GM19324 (cell line): ENCODE measurements around the gene SLC25A1.

ENCODE experiments used
- ATAC-seq: cut with Tn5 transposase; IDR thresholded peaks from one replicate; pipeline ENCODE4 v1.9.1; 2021; ENCODE audit warnings: mild to moderate bottlenecking, moderate library complexity; ENCODE audit not compliant: unreplicated experiment, low FRiP score

Gene SLC25A1

DNA sequence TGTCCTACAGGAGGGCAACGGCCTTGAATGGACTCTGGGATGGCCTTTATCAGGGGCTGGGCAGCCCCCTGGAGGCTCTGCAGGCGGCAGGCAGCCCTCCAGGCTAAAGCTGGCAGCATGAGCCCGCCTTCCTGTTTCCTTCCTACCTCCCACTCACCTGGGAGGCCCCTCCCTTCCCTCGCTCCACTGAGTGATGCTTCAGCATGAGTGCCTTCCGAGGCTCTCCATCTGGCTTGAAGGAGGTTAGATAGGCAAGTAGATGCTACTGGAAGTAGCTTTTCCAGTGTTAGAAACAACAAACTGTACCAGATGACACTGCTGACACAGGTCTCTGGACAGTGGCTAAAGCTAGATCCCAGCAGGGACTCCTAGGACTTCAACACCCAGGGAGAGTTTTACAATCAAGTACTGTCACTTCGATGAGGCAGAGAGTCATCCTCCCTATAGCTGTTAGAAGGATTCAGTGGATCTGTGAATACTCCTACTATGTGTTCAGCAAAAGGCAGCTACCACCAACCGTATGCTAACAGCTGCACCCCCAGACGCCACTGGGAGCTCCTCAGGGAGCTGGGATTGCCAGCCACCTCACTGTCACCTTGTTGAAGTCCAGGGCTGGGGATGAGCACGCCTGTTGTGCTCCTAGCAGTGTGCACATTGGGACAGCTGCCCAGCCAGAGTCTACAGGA, 4.1 kb upstream of the SLC25A1 start:
- ATAC-seq = no peak

DNA sequence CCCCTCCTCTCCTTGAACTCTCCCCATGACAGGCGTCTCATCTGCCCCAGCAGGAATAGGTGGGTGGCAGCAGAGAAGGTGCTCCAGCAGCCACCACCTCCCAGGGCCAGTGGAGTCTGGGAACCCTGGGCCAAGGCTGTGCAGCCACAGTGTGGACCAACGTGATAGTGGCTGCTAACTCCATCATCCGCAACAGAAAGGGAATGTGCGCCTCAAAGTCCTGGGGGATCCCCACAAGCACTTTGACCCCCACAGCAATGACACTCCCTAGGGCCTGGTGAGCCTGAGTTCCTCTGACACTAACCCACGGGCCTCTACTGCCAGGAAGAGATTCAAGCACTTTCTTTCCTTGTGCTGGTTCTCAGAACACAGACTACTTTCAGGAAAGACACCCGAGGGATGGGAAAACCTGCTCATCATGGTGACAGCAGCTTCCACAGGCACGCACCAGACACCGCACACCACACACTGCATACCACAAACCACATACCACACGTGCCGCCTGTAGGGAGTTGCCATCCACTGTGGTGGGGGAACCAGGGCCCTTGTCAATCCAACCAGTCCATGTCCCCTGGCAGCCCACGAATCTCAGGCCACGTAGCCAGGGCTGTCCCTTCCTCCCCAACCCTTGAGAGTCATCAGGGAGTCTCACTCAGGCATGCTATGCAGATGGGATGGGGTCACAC, 3.4 kb upstream of the SLC25A1 start:
- ATAC-seq = no peak

DNA sequence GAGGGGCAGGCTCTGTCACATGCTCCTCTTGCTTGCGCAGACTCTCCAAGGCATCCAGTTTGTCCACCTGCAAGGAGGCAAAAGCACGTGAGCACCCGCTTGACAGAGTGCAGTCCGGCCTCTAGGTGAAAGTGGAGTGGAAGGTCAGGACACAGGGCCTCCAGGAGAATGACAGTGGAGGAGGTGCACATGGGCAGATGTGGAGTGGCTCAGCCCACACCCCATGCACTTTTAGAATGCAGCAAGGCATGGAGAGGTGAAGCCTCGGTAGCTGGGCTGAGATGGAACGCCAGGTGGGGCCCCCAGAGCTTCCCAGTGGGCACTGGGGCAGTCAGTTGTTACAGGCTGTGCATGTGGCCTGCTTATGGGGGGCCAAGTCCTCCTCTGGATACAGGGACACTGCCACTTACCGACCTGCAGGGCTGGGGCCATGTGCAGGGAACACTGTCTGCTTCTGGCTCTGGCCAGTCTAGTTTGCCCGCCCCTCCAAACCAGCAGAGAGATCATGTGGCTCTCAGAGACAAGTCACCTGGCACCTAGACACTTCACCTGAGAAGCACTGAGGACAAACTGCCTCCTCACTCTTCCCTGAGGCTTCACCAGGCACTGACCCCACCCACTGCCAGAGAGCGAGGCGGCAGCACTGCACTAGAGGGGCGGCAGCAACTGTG, 2.3 kb upstream of the SLC25A1 start:
- ATAC-seq = no peak

DNA sequence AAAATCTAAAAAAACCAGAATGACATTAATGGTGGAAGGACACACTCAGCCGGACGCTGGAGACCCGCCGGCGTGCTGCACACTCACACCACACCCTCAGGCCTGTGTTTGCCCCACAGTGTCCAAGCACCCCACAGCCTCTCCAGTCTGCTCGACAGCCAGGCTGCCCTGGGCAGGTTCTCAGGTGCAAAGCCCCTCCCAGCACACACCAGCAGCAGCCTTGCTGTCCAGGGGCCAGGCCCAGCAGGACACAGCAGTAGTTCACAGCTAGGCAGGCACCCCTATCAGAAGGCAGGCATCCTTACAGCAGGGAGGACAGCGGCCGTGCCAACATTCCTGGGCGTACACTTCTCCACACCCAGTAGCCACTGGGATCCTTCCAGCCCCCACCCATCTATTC, 1.7 kb upstream of the SLC25A1 start:
- no peak for ATAC-seq

DNA sequence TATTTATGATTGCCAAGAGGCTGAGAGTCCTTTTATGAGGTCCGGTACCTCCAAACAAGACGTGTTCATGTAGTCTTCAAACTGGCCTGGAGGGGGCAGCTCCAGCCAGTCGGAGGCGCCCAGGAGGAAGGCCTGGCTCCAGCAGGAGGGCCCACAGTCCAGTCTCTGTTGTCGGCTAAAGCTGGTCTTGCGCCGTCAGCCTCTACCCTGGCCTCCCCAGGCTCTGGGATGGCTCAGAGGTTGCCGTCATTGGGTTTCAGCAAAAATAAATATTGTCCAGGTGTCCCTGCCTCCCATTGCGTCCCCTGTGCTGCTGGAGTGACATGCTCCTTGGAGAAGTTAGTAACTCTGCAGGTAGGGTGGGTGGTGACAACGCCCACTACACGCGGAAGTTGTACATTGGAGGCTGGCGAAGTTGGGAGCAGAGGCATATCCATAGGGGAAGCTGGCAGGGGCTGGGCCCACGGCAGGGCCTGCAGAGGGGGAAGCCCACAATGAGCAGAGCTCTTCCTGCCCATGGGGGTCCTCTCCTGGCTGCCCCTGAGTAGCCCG, 1.0 kb upstream of the SLC25A1 start:
- ATAC-seq = no peak

DNA sequence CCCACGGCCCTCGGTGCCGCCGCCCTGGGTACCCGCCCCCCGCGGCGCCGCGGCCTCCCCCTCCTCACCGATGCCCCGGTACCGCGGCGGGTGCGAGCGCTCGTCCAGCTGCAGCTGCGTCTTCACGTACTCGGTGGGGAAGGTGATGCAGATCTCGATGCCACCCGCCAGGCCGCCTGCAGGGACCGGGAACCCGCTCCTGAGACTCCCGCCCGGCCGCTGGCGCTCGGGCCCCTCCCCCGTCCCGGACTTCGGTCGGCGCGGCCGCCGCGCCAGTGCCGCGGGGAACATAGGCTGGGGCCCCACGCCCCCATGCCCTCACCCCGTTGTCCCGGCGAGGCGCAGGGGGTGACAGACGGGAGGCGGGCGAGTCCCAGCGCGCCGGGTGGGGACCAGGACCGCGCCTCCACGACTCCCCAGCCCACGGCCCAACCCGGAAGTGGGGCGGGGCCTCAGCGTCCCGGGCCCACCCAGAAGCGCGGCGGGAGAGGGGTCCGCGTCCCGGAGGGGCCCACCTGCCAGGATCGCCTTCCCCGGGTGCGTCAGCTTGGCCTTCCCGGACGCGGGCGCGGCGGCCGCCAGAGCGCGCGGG, 375 bp downstream of the SLC25A1 start:
- ATAC-seq = peak; percentile 42

DNA sequence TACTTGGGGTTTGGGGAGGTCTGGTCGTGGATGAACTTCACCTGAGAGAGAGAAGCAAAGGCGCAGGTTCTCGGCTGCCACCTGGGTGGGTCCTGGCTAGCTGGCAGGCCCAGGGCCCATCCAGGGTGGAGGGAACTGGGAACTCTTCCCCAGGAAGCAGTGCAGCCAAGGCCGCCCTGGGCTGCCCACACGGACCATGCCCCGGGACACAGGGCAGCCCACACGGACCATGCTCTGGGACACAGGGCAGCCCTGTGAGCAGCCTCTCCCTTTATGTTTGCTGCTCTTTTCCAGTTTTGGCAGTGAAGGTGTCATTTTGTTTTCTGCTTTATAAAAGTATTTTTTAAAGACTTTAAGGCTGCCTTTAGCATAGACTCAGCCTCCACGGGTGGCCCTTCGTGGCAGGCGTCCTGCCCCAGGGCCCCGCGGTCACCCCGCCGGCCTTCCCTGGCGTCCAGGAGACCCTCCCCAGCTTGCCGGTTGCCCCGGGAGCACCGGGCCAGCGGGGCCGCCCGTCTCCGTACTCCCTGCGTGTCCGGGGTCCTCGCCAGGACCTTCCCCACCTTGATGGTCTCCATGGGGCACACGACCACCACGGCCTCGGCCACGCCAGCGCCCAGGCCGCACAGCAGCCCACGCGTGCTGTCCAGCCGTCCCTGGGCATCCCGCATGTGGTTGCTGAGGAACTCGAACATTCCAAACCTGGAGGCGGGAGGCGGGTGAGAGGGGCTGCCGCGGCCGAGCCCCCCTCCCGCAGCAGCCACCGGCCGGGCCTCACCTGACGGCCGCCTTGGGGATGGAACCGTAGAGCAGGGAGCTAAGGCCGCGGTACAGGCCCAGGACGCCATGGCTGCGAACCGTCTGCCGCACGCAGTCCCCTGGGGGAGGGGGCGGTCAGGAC, 1.1 kb downstream of the SLC25A1 start:
- no peak for ATAC-seq

DNA sequence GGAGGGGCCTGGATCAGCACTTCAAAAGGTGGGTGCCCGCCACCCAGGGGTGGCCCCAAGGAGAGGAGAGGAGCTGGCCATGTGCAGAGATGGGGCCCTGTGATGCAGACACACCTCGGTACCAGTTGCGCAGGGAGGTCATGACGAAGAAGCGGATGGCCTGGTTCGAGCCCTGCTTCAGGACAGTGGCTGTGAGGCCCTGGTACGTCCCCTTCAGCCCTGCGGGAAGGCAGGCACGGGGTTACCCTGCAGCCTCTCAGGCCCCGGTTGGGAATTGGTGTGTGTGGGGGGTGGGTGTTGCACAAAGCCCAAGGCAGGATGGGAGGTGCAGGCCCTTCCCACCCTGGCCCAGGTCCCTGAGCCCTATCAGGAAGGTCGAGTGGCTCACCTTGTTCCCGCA, 1.8 kb downstream of the SLC25A1 start:
- no peak for ATAC-seq

DNA sequence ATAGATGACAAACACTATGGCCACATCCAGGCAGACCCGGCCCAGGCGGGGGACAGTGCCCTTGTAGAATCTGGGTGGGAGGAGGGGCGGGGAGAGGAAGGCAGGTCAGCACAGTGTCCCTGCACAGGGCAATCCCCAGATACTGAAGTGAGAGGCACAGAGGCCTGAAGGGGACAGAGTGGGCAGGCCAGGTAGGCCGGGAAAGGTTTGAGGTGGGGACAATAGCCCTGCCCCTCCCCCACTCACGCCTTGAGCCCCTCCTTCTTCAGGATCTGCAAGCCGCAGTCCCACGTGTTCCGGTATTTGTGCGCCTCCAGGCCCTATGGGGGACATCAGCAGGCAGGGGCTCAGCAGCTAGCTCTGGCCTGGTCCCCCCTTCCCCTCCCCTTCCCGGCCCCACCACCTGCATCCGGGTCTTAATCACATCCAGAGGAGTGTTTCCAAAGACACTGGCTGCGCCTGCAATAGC, 2.3 kb downstream of the SLC25A1 start:
- ATAC-seq = no peak

DNA sequence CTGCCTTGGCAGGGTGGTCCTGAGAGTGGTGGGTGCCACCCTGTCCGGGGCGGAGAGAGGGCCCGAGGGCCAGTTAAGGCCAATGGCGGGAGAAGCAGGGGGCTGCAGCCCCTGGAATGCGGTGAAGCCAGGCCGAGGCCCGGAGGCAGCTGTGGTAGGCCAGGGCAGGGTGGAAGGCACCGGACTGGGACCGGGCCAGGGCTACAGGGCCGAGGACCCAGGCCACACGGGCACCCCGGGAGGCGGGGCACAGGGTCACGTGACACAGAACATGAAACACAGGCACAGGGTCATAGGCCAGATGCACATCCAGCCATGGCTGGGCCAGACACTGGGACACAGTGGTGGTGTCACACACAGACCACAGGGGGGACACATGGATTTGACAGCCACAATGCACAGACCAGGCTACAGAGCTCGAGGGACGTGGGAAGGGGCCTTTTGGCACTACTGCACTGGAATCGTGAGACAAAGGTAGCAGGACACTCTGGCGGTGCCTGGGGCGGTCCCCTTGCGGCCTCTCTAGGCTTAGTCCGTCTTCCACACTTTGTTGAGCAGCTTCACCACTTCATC, 2.8 kb downstream of the SLC25A1 start:
- no peak for ATAC-seq

DNA sequence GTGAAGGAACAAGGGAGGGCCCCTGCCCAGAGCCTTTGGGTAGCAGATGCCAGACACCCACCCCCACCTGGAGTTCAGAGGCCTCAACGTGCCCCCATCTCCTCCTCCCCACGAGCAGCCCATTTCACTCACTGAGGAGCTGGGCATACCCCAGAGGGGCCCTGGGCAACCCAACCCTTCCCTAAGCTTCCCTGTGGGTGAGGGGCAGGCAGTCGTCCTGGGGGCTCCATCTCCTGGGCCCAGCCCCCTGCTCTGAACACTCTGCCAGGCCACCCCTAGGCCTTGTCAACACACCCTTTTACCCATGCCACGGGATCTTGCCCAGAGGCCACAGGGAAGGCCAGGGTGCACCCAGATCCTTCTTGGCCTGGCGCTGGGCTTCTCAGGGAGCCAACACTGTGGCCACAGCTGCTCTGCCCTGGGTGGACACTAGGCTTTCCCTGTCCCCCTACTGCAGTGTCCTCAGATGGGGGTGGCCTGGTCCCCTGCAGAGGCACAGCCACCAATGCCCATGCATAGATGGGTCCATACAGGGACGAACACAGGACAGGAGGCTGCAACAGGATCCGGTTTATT, 3.4 kb downstream of the SLC25A1 start:
- no peak for ATAC-seq

DNA sequence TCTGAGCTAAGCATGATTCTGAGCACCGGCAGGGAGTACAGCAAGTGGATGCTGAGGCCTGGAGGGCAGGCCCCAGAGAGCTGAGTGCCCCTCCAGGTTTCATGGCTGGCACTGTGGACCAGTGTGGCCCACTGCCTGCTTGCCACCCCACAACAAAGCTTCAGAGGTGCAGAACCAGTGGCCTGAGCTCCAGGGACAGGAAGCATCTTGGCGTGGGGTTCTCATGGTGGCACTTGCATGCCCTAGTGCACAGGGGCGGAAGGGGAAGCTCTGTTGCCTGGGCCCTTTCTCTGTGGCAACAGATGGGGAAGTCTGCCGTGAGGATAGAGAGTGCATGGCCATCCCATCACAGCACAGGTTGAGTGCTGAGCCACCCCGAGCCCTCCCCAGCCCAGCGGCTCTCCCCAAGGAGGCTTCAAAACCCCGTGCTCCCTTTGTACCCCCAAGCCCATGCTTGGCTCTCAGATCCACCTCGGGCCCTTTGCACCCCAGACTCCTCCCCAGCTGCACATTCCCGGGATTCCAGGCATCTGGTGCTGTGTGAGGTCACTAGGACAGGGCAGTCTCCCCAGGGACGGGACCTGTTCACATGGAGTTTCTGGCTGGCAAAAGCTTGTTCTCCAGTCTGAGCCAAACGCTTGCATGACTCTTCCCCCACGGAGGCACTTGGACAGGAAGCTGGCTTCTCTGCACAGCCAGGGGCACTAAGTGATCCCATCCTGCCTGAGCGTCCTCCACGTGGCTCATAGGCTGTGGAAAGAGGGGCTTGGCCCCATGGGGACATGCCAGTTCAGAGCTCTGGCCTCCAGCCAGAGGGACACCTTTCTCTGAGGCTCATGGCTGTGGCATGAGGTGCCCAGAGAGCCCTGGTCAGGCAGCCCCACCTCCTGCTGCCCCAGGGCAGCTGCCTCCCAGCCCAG, 4.2 kb downstream of the SLC25A1 start:
- ATAC-seq = no peak

DNA sequence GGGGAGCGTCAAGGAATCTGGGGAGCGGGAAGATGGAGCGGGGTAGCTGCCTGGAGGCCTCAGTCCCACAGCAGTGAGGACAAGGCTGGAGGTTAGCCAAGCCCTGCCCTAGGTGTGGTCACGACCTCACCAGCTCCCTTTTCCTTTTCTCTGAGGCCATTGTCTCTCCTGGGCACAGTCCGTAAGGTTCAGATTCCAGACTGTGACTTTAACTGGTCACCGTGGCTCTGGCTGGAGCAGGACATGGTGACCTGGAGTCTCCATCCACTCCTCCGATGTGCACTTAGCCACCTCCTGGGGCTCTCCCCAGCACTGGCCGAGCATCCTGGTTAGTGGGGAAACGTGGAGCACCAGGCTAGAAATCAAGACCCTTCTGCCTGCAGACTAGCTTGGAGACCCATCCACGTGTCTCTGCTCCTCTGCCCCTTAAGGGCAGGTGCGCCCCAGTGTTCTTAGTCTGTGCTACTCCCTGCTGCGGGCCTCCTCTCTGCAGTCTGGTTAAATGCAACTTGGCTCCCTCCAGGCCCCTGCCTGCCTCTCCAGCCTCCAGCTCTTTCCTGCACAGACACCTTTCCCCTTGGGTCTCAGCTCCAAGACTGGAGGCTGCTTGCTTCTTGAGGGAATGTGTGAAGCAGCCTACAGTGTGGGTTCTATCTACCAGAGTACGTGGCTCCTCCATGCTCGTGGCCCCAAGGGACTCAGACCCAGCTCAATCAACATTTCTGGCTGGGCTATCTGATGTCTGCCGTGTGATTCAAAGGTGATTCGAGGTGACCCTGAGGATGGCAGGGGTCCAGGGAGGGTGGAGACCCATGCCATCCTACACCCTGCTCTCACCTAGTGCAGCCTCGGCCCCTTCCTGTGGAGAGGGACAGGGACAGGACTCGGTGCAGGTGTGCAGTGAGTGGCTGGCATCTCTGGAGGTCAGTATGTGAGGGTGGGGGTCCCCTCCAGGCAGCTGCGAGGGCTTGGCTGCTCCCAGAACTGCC, 5.2 kb downstream of the SLC25A1 start:
- ATAC-seq = no peak

DNA sequence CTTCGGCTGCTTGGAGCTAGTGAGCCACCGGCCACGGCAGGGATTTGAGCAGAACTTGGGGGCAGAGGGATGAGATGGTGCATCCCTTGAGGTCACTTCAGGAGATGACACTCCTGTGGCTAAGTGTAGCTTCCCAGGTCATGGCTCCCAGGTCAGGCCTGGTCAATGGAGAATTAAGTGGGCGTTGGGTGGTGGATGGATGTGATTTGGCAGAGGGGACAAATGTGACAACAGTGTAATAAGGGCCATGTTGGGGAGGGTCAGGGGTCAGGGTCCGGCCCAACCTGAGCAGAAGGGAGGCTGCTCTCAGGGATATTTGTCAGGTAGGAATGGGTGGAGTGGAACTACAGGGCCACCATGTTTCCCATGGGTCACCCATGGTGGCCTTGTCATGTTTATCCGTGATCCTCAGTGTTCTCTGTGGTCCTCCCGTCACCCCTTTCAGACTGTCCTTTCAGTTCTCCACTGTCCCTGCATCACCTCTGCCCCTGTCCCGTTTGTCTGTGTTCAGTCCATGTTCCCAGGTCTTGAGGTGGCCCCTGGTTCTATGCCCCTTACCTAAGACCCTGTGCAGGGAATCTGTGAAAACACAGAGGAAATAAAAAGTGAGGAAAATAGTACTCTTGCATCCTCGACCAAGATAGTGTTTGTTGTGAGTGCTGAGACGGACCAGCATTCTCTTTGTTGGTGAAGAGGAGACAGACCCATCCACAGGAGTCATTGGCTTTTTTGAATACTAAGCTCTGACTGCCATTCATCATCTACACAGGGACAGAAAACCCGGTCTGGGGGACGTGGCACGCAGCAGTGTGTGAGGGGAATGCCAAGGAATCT, 6.1 kb downstream of the SLC25A1 start:
- no peak for ATAC-seq

DNA sequence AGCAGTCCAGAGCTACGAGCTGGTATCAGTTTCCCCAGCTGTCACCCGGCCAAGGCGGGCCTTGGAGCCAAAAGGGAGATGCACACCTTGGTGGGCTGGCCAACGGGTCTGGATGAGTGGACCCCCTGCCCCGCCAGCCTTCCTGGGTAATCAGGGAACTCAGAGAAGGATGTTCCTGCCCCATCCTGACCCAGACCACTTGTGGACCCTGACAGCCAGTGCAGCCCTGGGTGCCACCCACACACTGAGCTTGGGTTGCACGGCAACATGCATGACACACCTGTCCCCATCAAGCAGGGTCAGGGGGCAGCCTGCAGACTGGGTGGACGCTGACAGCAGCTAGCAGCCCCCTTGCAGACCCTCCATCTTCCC, 8.6 kb downstream of the SLC25A1 start:
- no peak for ATAC-seq
